Keratinocyte (primary cell): ENCODE data around the gene PLEKHA1. TPM values are rescaled to one million over a fixed set of nuclear protein-coding genes. Genes with fewer than 3 reads are reported as not detected.

Experiments
- DNase-seq: peaks from one replicate; pipeline ENCODE4 v3.0.0-alpha.2; 2011; ENCODE audit warnings: low read depth, missing footprints, low spot score
- FAIRE-seq: peaks from 2 replicates; lab custom pipeline; 2011; peaks lifted over from hg19 to GRCh38; lab: Jason Lieb, UNC
- H2AFZ ChIP-seq: 2 replicates; pipeline ENCODE4 v1.6.0; 2012; ENCODE audit warnings: low read length, control low read depth, inconsistent platforms; ENCODE audit not compliant: control insufficient read depth
- H3K27ac ChIP-seq: 2 replicates; pipeline ENCODE4 v1.5.1; 2011; ENCODE audit warnings: low read length; ENCODE audit not compliant: control insufficient read depth, insufficient read depth
- H3K27me3 ChIP-seq: 3 replicates; pipeline ENCODE4 v1.6.0; 2011; ENCODE audit warnings: low read length; ENCODE audit not compliant: control insufficient read depth, insufficient read depth; ENCODE audit errors: extremely low read depth
- H3K36me3 ChIP-seq, 2 experiments: 2 replicates in 1 of 2; 3 replicates in 1 of 2; pipeline ENCODE4 v1.5.1; 2011; ENCODE audit warnings: low read length in 2 of 2, mild to moderate bottlenecking in 1 of 2; ENCODE audit not compliant: control insufficient read depth in 2 of 2, insufficient read depth in 2 of 2; ENCODE audit errors: extremely low read depth in 1 of 2
- H3K4me1 ChIP-seq: 3 replicates; pipeline ENCODE4 v1.5.1; 2011; ENCODE audit warnings: low read length; ENCODE audit not compliant: control insufficient read depth, insufficient read depth; ENCODE audit errors: extremely low read depth
- H3K4me2 ChIP-seq: 3 replicates; pipeline ENCODE4 v1.6.0; 2011; ENCODE audit warnings: low read depth, low read length; ENCODE audit not compliant: control insufficient read depth, insufficient read depth; ENCODE audit errors: extremely low read depth
- H3K4me3 ChIP-seq, 3 experiments: fragments of 200-600 bp in 1 of 3; sonication (generic) in 1 of 3; 2 replicates in 2 of 3; 3 replicates in 1 of 3; pipeline ENCODE4 v1.5.1; 2011 to 2016; ENCODE audit warnings: low read length in 3 of 3, mild to moderate bottlenecking in 3 of 3, control low read depth in 2 of 3, inconsistent platforms in 1 of 3, low read depth in 1 of 3, mixed read lengths in 1 of 3, mixed run types in 1 of 3, moderate library complexity in 1 of 3; ENCODE audit not compliant: control insufficient read depth in 2 of 3, insufficient read depth in 2 of 3; ENCODE audit errors: extremely low read depth in 1 of 3
- H3K79me2 ChIP-seq: 2 replicates; pipeline ENCODE4 v1.6.0; 2012; ENCODE audit warnings: low read length; ENCODE audit not compliant: control insufficient read depth, insufficient read depth
- H3K9ac ChIP-seq: 3 replicates; pipeline ENCODE4 v1.6.0; 2011; ENCODE audit warnings: low read length; ENCODE audit not compliant: control insufficient read depth, insufficient read depth; ENCODE audit errors: extremely low read depth
- H3K9me1 ChIP-seq: 3 replicates; pipeline ENCODE4 v1.6.0; 2011; ENCODE audit warnings: low read length; ENCODE audit not compliant: control insufficient read depth, insufficient read depth; ENCODE audit errors: extremely low read depth
- H3K9me3 ChIP-seq: 2 replicates; pipeline ENCODE4 v1.5.1; 2012; ENCODE audit warnings: low read depth, low read length; ENCODE audit not compliant: control insufficient read depth
- H4K20me1 ChIP-seq: 3 replicates; pipeline ENCODE4 v1.6.0; 2011; ENCODE audit warnings: low read length; ENCODE audit not compliant: control insufficient read depth, insufficient read depth; ENCODE audit errors: extremely low read depth
- EZH2 ChIP-seq: IDR thresholded peaks from one replicate; pipeline ENCODE4 v1.6.1; 2012; ENCODE audit warnings: inconsistent platforms, mild to moderate bottlenecking, low read length, moderate library complexity
- dilution Hi-C: fragments of 300-500 bp; cut with MboI; formaldehyde crosslinking; loops from one replicate; pipeline ENCODE4 v1.7.0; 2020; ENCODE audit warnings: low sequenced_read_pairs; ENCODE audit not compliant: extremely low pct_ligation_motif_present
- polyA plus RNA-seq, 5 experiments: library from polyadenylated mRNA; depleted of rRNA in 3 of 5; stranded (reverse) in 3 of 5; stranded (forward) in 1 of 5; unstranded in 1 of 5; fragments of >200 nt; gene quantifications; 1 replicate in 1 of 5; 2 replicates in 3 of 5; 3 replicates in 1 of 5; pipeline versions ENCODE4 v1.2.1 to v1.2.3, GENCODE V29; 2011 to 2012; ENCODE audit warnings: missing spikeins in 2 of 5, low read depth in 1 of 5, low replicate concordance in 1 of 5
- TF ChIP-seq, protein P1 (sequence below), 3 experiments: IDR thresholded peaks in 1 of 3; conservative IDR thresholded peaks in 1 of 3; optimal IDR thresholded peaks in 1 of 3; 2 replicates in 2 of 3; 3 replicates in 1 of 3; pipeline versions ENCODE3 to v1.5.1; 2011; ENCODE audit warnings: low read length in 3 of 3, mild to moderate bottlenecking in 3 of 3, moderate library complexity in 2 of 3, control low read depth in 1 of 3, inconsistent platforms in 1 of 3; ENCODE audit not compliant: insufficient read depth in 2 of 3; ENCODE audit errors: extremely low read depth in 1 of 3

Gene PLEKHA1
- polyA plus RNA-seq, 1 donor (not counting 4 experiments of a cell fraction or from before 2014, with no cell fraction given): 66.7 TPM

DNA sequence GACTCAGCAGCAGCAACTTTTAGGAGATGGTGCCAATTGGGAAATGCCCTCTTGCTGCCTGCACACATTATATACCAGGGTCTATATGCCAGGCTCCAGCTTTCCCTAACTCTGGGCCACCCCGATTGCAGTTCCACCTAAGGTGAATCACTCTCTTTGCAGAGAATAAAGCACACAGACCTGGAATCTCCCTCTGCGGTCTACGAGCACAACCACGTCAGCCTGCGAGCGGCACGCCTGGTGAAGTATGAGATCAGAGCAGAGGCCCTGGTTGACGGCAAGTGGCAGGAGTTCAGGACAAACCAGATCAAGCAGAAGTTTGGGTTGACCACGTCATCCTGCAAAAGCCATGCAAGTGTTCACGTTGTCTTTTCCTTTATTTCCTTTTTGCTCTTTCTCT is 38.2 kb upstream of the PLEKHA1 start:
- Histone ChIP-seq H3K9me1 (peaks cover 3% of the 10 kb centered on the region), H2AFZ (no peak overlapping the region), H3K36me3 (peaks cover 0 to 3% of the 10 kb centered on the region in 2 experiments), H3K27ac (peak overlapping the region; percentile 73), H3K4me1 (peaks cover 42% of the 10 kb centered on the region), H3K4me2 (peak overlapping the region; percentile 17), H3K4me3 (no peak overlapping the region), H3K79me2 (no peaks in the 10 kb centered on the region), H4K20me1 (no peaks in the 10 kb centered on the region), H3K9ac (no peak overlapping the region), H3K9me3 (no peaks in the 10 kb centered on the region), H3K27me3 (no peaks in the 10 kb centered on the region)
- dilution Hi-C loops: no loop called here
- TF ChIP-seq, protein P1, sequence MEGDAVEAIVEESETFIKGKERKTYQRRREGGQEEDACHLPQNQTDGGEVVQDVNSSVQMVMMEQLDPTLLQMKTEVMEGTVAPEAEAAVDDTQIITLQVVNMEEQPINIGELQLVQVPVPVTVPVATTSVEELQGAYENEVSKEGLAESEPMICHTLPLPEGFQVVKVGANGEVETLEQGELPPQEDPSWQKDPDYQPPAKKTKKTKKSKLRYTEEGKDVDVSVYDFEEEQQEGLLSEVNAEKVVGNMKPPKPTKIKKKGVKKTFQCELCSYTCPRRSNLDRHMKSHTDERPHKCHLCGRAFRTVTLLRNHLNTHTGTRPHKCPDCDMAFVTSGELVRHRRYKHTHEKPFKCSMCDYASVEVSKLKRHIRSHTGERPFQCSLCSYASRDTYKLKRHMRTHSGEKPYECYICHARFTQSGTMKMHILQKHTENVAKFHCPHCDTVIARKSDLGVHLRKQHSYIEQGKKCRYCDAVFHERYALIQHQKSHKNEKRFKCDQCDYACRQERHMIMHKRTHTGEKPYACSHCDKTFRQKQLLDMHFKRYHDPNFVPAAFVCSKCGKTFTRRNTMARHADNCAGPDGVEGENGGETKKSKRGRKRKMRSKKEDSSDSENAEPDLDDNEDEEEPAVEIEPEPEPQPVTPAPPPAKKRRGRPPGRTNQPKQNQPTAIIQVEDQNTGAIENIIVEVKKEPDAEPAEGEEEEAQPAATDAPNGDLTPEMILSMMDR (optimal IDR thresholded peaks at IDR 0.05 in 1 of 3, IDR thresholded peaks at IDR 0.05 in 1 of 3, conservative IDR thresholded peaks at IDR 0.05 in 1 of 3; ENCODE audit: extremely low read depth in 1 of 3, insufficient read depth in 2 of 3, low read length in 3 of 3): no peak
- TF ChIP-seq EZH2: no peak
- DNase-seq: peak; percentile 67
- FAIRE-seq: peak; percentile 80

- dilution Hi-C loops: no loop called here
- Histone ChIP-seq H3K9me1 (peaks cover 3% of the 10 kb centered on the region), H2AFZ (no peak overlapping the region), H3K4me3 (no peak overlapping the region), H3K4me1 (peaks cover 42% of the 10 kb centered on the region), H3K27ac (peak overlapping the region; percentile 73), H3K9me3 (no peaks in the 10 kb centered on the region), H3K36me3 (peaks cover 0 to 3% of the 10 kb centered on the region in 2 experiments), H4K20me1 (no peaks in the 10 kb centered on the region), H3K9ac (peak overlapping the region; percentile 32), H3K79me2 (no peaks in the 10 kb centered on the region), H3K27me3 (no peaks in the 10 kb centered on the region), H3K4me2 (peak overlapping the region; percentile 17)
- TF ChIP-seq, protein P1 (optimal IDR thresholded peaks at IDR 0.05 in 1 of 3, IDR thresholded peaks at IDR 0.05 in 1 of 3, conservative IDR thresholded peaks at IDR 0.05 in 1 of 3; ENCODE audit: extremely low read depth in 1 of 3, insufficient read depth in 2 of 3, low read length in 3 of 3): no peak
- TF ChIP-seq EZH2: no peak
- FAIRE-seq (peak; percentile 79), DNase-seq (no peak)
Measured at GRCh38 chr10:122336961-122337360, 37.5 kb upstream of the PLEKHA1 start.
